Thyroid gland (tissue), 4 donors: ENCODE results near the gene DGKB. TPM values are rescaled to one million over a fixed set of nuclear protein-coding genes. Genes with fewer than 3 reads are reported as not detected.

Experiments used
- DNase-seq, 2 donors: peaks; one replicate each; pipeline ENCODE4 v3.0.0-alpha.2; 2019
- H3K27ac ChIP-seq, 3 donors: fragments of 200-600 bp; sonication (generic); 1 replicate in 2 of 3; 2 replicates in 1 of 3; pipeline ENCODE4 v1.5.1; 2016 to 2019; ENCODE audit warnings: mild to moderate bottlenecking in 1 of 3, moderate library complexity in 1 of 3
- H3K27me3 ChIP-seq: fragments of 200-600 bp; sonication (generic); one replicate; pipeline ENCODE4 v1.5.1; 2019
- H3K36me3 ChIP-seq, 2 donors: fragments of 200-600 bp; sonication (generic); one replicate each; pipeline ENCODE4 v1.5.1; 2016 to 2019
- H3K4me1 ChIP-seq, 2 donors: fragments of 200-600 bp; sonication (generic); one replicate each; pipeline ENCODE4 v1.5.1; 2017 to 2019
- H3K4me3 ChIP-seq, 3 donors: fragments of 200-600 bp; sonication (generic); replicated peaks in 1 of 3; 1 replicate in 2 of 3; 2 replicates in 1 of 3; pipeline ENCODE4 v1.5.1; 2016; ENCODE audit warnings: mild to moderate bottlenecking in 1 of 3
- H3K9me3 ChIP-seq: fragments of 200-600 bp; sonication (generic); one replicate; pipeline ENCODE4 v1.5.1; 2017
- CTCF ChIP-seq, 6 experiments: fragments of 200-600 bp in 3 of 6; fragments of 450-650 bp in 3 of 6; sonication (generic) in 3 of 6; IDR thresholded peaks; one replicate each; pipeline ENCODE4 v1.5.1; 2016 to 2019; ENCODE audit warnings: antibody characterized with exemption in 6 of 6, mild to moderate bottlenecking in 2 of 6, inconsistent platforms in 1 of 6, moderate library complexity in 1 of 6
- POLR2A ChIP-seq, 2 donors: fragments of 450-650 bp; IDR thresholded peaks; one replicate each; pipeline ENCODE4 v1.6.1; 2017; ENCODE audit warnings: antibody characterized with exemption in 2 of 2, mild to moderate bottlenecking in 2 of 2, moderate library complexity in 1 of 2
- WGBS, 2 donors: methylation state at CpG; one replicate each; pipeline ENCODE4 v1.1.5; 2017; 5-methylcytosine and 5-hydroxymethylcytosine counted together
- intact Hi-C: fragments of 100-400 bp; cut with DNase I; formaldehyde crosslinking; loops from one replicate; pipeline ENCODE4 v1.15.1; 2023
- total RNA-seq, 4 donors: library from RNA; depleted of rRNA; stranded (reverse); fragments of >200 nt; gene quantifications; one replicate each; pipeline ENCODE4 v1.2.3, GENCODE V29; 2016

Gene DGKB
- total RNA-seq, 4 donors from 2014 or later = 0.11 to 2.1 (median 0.49) TPM; not detected in 1

GRCh38 chr7:14425559-14425958, 477.0 kb downstream of the DGKB start:
- no peak for DNase-seq
- Histone ChIP-seq H3K36me3 (no peaks in the 10 kb centered on the region), H3K27me3 (no peaks in the 10 kb centered on the region), H3K4me1 (no peaks in the 10 kb centered on the region), H3K27ac (no peak overlapping the region), H3K9me3 (no peaks in the 10 kb centered on the region), H3K4me3 (no peak overlapping the region)
- 70% methylated on average over 1 of the region's 1 CpG for WGBS, 2 donors
- intact Hi-C loops = no loop called here
- TF ChIP-seq POLR2A (IDR thresholded peaks at IDR 0.05) (no peak), CTCF (IDR thresholded peaks at IDR 0.05) (no peak)

GRCh38 chr7:14424675-14425074, 477.9 kb downstream of the DGKB start:
- WGBS, 2 donors = 98% methylated on average over 1 of the region's 1 CpG
- no peak overlapping the region for H3K4me3 ChIP-seq
- no peaks in the 10 kb centered on the region for H3K27me3 ChIP-seq
- no peaks in the 10 kb centered on the region for H3K9me3 ChIP-seq
- H3K4me1 ChIP-seq = no peaks in the 10 kb centered on the region
- no peaks in the 10 kb centered on the region for H3K36me3 ChIP-seq
- no peak overlapping the region for H3K27ac ChIP-seq
- intact Hi-C loops = no loop called here
- no peak for TF ChIP-seq POLR2A (IDR thresholded peaks at IDR 0.05)
- no peak for TF ChIP-seq CTCF (IDR thresholded peaks at IDR 0.05)
- DNase-seq = no peak

DNA sequence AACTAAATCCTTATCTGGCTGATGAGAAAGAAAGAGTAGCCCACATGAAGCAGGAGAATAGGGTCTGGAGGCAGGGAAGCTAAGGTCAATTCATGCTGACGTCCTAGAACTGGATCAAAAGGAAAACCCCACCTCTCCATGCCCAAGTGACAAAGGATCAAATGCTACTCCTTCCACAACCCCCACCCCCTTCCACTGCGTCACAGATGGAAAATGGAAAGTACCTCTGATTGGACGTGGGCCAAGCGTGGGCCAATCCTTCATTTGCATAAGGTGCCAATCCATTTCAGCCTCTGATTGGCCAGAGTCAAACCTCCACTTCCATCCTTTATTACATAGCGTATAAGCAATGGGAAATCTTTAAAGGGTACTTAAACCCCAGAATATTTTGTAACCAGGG, 481.8 kb downstream of the DGKB start:
- WGBS, 2 donors = 78 to 83% methylated on average over 5 of the region's 5 CpGs
- intact Hi-C loops = no loop called here
- H3K4me1 ChIP-seq = no peaks in the 10 kb centered on the region
- TF ChIP-seq CTCF (IDR thresholded peaks at IDR 0.05) (no peak), POLR2A (IDR thresholded peaks at IDR 0.05) (no peak)
- no peaks in the 10 kb centered on the region for H3K27me3 ChIP-seq
- H3K27ac ChIP-seq = no peak overlapping the region
- no peaks in the 10 kb centered on the region for H3K9me3 ChIP-seq
- no peak for DNase-seq
- no peaks in the 10 kb centered on the region for H3K36me3 ChIP-seq
- H3K4me3 ChIP-seq = no peak overlapping the region

DNA sequence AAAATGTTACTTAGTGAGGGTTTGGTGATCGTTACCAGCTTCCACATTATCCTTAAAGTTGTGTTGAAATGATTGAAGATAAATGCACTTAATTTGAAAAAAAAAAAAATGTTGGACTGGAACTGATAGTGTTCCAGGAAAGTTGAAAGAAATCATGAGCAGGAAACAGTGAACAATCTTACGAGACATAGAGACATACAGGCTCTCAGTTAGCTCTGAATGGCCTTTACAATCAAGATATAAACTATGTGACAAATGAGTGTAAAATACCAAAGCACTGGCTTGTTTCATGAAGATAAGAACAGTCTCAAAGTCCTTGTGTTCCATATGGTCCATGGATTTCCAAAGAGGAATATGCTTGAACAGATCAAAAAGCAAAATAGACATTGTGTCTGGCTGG, 483.0 kb downstream of the DGKB start:
- WGBS, 2 donors = 62 to 64% methylated on average over 2 of the region's 2 CpGs
- intact Hi-C loops = no loop called here
- no peaks in the 10 kb centered on the region for H3K27me3 ChIP-seq
- H3K4me1 ChIP-seq = no peaks in the 10 kb centered on the region
- TF ChIP-seq POLR2A (IDR thresholded peaks at IDR 0.05) = no peak
- no peak for TF ChIP-seq CTCF (IDR thresholded peaks at IDR 0.05)
- DNase-seq = no peak
- H3K9me3 ChIP-seq = no peaks in the 10 kb centered on the region
- no peaks in the 10 kb centered on the region for H3K36me3 ChIP-seq
- H3K27ac ChIP-seq = no peak overlapping the region
- no peak overlapping the region for H3K4me3 ChIP-seq

- no peaks in the 10 kb centered on the region for H3K27me3 ChIP-seq
- no peak for DNase-seq
- H3K9me3 ChIP-seq = no peaks in the 10 kb centered on the region
- intact Hi-C loops = no loop called here
- H3K27ac ChIP-seq = no peak overlapping the region
- H3K36me3 ChIP-seq = no peaks in the 10 kb centered on the region
- no peak overlapping the region for H3K4me3 ChIP-seq
- no peaks in the 10 kb centered on the region for H3K4me1 ChIP-seq
- TF ChIP-seq CTCF (IDR thresholded peaks at IDR 0.05) (no peak), POLR2A (IDR thresholded peaks at IDR 0.05) (no peak)
- WGBS, 2 donors = 68 to 69% methylated on average over 1 of the region's 1 CpG
Measured at GRCh38 chr7:14418633-14419032, 483.9 kb downstream of the DGKB start.
